Panc1 (cell line): ENCODE measurements around the gene RNU1-4. TPM values are rescaled to one million over a fixed set of nuclear protein-coding genes. Genes with fewer than 3 reads are reported as not detected.
"Not testable (repeated sequence)": the region's sequence is repeated elsewhere in the genome, so short reads cannot be mapped to it uniquely, and the experiment has no call there.

Experiments
- ATAC-seq: fragments of 200-7000 bp; cut with Tn5 transposase; 2 replicates; pipeline ENCODE4 v1.9.1; 2020; ENCODE audit warnings: mild to moderate bottlenecking, moderate library complexity
- BruUV-seq: library from RNA; stranded (reverse); fragments of 400-500 nt; replicated peaks from 2 replicates; lab custom pipeline; 2021; lab: Mats Ljungman, UMichigan
- CTCF ChIA-PET: fragments of 300-600 bp; sonication (Branson Sonifier 250); formaldehyde crosslinking; loops from one replicate; lab custom pipeline; 2022; ENCODE audit warnings: antibody characterized with exemption; lab: Charles Lee
- POLR2A ChIA-PET: fragments of 300-600 bp; sonication (Branson Sonifier 250); formaldehyde crosslinking; loops from one replicate; lab custom pipeline; 2022; ENCODE audit warnings: antibody characterized with exemption; lab: Charles Lee
- DNase-seq: peaks from one replicate; pipeline ENCODE4 v3.0.0-alpha.2; 2010; ENCODE audit warnings: low read depth, low spot score
- H3K27ac ChIP-seq: 2 replicates; pipeline ENCODE4 v1.5.1; 2011; ENCODE audit warnings: mild to moderate bottlenecking, low read length, inconsistent platforms
- H3K27me3 ChIP-seq: fragments of 200-500 bp; sonication (Bioruptor generic); 2 replicates; pipeline ENCODE4 v1.6.0; 2014; ENCODE audit warnings: low read length, inconsistent platforms; ENCODE audit not compliant: control insufficient read depth, insufficient read depth
- H3K36me3 ChIP-seq: fragments of 200-500 bp; sonication (Bioruptor generic); 2 replicates; pipeline ENCODE4 v1.5.1; 2014; ENCODE audit warnings: inconsistent platforms, mild to moderate bottlenecking, low read length, moderate library complexity; ENCODE audit not compliant: control insufficient read depth, insufficient read depth
- H3K4me1 ChIP-seq: 2 replicates; pipeline ENCODE4 v1.5.1; 2011; ENCODE audit warnings: inconsistent platforms, mild to moderate bottlenecking, low read length, moderate library complexity; ENCODE audit not compliant: control insufficient read depth, insufficient read depth
- H3K4me3 ChIP-seq, 2 experiments: 2 replicates each; pipeline ENCODE4 v1.5.1; 2011 to 2012; ENCODE audit warnings: low read depth in 2 of 2, low read length in 2 of 2, mild to moderate bottlenecking in 2 of 2, inconsistent platforms in 1 of 2, moderate library complexity in 1 of 2
- H3K9me3 ChIP-seq: fragments of 200-500 bp; sonication (Bioruptor generic); 2 replicates; pipeline ENCODE4 v1.5.1; 2014; ENCODE audit warnings: low read depth, mild to moderate bottlenecking, inconsistent platforms, low read length, moderate library complexity; ENCODE audit not compliant: control insufficient read depth, insufficient read depth
- in situ Hi-C: cut with HindIII; loops from 2 replicates; pipeline ENCODE4 v1.10.0; 2016; ENCODE audit warnings: low sequenced_read_pairs, low pct_unique_long_range_greater_than_20kb
- intact Hi-C: fragments of 100-400 bp; cut with micrococcal nuclease; formaldehyde crosslinking; loops from one replicate; pipeline ENCODE4 v1.10.0; 2022; ENCODE audit not compliant: unreplicated experiment
- total RNA-seq: library from RNA; stranded (reverse); gene quantifications from one replicate; pipeline ENCODE4 v1.2.1, GENCODE V29; 2021; ENCODE audit not compliant: unreplicated experiment
- TF ChIP-seq, protein P1 (sequence below): fragments of 450-650 bp; IDR thresholded peaks from 2 replicates; pipeline ENCODE4 v1.5.1; 2017; ENCODE audit warnings: mild to moderate bottlenecking

The RNU1-4 gene
- total RNA-seq, 1 experiment from 2014 or later = 1,290 TPM

DNA sequence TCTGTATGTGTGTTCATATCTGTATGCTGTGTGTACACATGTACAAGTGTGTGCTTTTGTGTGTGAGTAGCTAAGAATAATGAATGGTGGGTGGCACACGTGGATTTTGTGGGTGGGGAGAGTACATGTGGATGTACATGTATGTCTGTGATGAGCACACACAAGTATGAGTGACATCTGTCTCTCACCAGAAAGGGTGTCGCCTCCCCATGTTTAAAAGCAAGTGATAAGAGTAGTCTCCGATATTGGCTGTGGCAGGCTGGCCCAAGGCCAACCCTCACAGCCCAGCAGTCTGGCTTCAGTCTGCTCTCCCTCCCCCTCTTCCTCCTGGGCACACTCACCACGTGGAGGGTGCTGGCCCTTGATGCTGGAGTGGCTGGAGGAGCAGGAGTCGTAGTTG is 36.7 kb upstream of the RNU1-4 start:
- H3K36me3 ChIP-seq, POLR2A ChIA-PET, DNase-seq, H3K27me3 ChIP-seq, H3K4me3 ChIP-seq, in situ Hi-C loops, ATAC-seq, CTCF ChIA-PET, BruUV-seq, H3K27ac ChIP-seq, intact Hi-C loops, H3K4me1 ChIP-seq, H3K9me3 ChIP-seq: not testable (repeated sequence)

DNA sequence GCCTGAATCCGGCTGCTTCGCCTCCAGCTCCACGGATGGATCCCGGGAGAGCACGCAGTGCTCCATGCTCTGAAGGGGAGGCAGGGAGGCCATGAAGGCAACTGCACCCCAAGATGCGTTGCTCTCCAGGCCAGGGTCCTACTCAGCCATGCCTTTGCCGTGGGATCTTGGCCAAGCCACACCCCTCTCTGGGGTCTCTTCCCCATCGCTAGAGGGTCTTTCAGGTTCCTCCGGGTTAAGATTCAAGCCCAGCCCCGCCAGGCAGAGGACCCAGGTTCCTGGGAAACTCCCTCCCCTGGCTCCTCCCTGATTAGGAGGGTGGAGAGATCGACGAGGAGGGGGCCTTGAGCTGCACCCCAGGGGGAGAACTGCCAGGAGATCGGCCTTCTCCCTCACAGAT is 36.2 kb upstream of the RNU1-4 start:
- CTCF ChIA-PET, intact Hi-C loops: not testable (repeated sequence)

DNA sequence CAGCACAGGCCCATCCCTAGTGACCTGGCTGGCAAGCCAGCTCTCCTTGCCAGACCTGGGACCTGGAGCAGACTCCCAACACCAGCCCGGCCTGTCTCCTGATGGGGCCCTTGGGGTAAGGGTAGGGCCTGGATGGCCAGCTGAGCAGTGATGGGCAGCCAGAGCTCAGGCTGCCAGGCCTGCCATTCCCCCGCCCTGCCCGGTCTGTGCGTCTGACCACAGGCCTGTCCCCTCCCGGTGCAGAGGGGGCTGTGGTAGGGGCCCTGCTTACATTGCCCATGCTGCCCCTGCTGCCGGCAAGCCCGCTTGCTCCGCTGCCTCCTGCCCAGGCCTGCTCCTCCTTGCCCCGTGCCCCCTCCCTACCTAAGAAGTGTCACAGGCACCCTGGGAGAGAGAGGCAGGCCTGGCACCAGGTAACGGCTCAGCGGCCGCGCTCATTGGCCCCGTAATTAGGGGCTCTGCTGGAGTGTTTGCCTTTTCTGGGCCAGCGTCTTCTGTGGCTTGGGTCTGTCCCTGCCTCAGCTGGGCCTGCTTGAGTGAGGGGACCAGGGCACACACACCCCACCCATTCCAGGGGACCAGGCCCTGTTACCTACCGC is 35.7 kb upstream of the RNU1-4 start:
- H3K4me3 ChIP-seq, H3K27me3 ChIP-seq, BruUV-seq, POLR2A ChIA-PET, DNase-seq, H3K36me3 ChIP-seq, H3K4me1 ChIP-seq, H3K27ac ChIP-seq, H3K9me3 ChIP-seq, in situ Hi-C loops, intact Hi-C loops: not testable (repeated sequence)
- CTCF ChIA-PET = interaction anchor here (0.7 kb wide), 2 partner anchors 14 to 86 kb away, joined by 4 read pairs; no protein-coding TSS in a partner anchor
- ATAC-seq = 0 out of 2 replicates have a peak, but pooled peaks have one; percentile 27

More for the DNA sequence above, 36.2 kb upstream of the RNU1-4 start:
- H3K4me1 ChIP-seq, POLR2A ChIA-PET, H3K27me3 ChIP-seq, BruUV-seq, H3K27ac ChIP-seq, DNase-seq, H3K36me3 ChIP-seq, H3K9me3 ChIP-seq, ATAC-seq, in situ Hi-C loops, H3K4me3 ChIP-seq: not testable (repeated sequence)

DNA sequence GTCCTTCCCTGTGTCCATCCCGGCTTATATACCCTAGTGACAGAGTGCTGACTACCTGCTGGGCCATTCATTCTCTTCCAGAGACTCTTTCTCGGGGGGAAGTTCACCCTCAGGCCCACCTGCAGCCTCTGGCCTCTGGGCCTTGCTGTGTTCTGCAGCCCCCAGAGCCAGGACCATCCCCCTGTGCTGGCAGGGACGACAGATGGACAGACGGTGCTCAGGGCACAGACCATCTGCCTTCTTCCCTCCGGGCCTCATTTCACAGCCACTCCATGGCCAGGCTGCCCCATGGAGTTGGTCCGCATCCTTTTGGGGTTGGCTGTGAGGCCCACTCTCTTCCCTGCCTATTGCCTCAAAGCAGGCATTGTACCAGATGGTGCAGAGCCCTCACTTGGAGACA is 34.0 kb upstream of the RNU1-4 start:
- H3K4me3 ChIP-seq, H3K36me3 ChIP-seq, intact Hi-C loops, ATAC-seq, H3K9me3 ChIP-seq, POLR2A ChIA-PET, H3K27me3 ChIP-seq, DNase-seq, in situ Hi-C loops, BruUV-seq, H3K4me1 ChIP-seq, H3K27ac ChIP-seq: not testable (repeated sequence)
- CTCF ChIA-PET = interaction anchor here (0.6 kb wide), 1 partner anchor 198 kb away, joined by 3 read pairs; no protein-coding TSS in a partner anchor

DNA sequence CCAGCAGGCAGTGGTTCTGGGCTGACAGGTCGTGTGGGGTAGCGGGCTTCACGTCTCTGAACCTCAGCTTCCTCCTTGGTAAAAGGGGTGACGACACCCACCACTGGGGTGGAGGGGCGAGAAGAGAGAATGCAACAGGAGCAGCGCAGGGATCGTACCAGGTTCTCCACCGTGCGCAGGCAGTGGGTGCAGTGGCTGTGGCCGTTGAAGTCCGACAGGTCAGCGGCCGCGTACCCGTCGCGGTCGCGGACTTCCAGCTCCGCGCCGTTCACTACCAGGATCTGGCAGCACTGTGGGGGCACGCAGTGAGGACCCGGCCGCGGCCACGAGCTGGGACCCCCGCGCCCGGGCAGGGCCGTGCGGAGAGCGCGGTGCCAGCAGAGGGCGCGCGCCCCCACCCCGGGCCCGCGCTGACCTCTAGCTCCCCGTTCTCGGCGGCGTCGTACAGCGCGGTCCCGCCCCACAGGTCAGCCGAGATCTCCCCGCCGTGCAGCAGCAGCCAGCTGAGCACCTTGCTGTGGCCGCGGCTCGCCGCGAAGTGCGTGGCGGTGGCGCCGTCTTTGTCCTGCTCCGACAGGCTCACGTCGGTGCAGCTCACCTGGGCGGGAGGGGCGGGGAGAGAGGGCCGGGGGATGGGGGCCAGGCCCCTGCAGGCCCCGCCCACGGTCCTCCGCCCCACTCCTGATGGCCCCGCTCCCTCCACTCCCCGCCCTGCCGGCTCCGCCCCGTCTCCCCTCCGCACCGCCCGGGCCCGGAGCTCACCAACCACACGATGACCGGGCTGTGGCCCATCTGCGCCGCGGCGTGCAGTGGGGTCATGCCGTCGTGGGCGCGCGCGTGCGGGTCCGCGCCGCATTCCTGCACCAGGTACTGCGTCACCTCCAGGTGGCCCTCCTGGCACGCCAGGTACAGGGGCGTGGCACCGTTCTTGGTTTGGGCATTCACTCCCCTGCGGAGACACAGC is 32.9 kb upstream of the RNU1-4 start:
- DNase-seq, H3K27ac ChIP-seq, H3K4me3 ChIP-seq, H3K4me1 ChIP-seq, POLR2A ChIA-PET, BruUV-seq, H3K36me3 ChIP-seq, H3K27me3 ChIP-seq, intact Hi-C loops, in situ Hi-C loops, H3K9me3 ChIP-seq: not testable (repeated sequence)
- ATAC-seq = peak; percentile 47
- TF ChIP-seq, protein P1, sequence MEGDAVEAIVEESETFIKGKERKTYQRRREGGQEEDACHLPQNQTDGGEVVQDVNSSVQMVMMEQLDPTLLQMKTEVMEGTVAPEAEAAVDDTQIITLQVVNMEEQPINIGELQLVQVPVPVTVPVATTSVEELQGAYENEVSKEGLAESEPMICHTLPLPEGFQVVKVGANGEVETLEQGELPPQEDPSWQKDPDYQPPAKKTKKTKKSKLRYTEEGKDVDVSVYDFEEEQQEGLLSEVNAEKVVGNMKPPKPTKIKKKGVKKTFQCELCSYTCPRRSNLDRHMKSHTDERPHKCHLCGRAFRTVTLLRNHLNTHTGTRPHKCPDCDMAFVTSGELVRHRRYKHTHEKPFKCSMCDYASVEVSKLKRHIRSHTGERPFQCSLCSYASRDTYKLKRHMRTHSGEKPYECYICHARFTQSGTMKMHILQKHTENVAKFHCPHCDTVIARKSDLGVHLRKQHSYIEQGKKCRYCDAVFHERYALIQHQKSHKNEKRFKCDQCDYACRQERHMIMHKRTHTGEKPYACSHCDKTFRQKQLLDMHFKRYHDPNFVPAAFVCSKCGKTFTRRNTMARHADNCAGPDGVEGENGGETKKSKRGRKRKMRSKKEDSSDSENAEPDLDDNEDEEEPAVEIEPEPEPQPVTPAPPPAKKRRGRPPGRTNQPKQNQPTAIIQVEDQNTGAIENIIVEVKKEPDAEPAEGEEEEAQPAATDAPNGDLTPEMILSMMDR = peak; percentile 53
- CTCF ChIA-PET = interaction anchor here (0.6 kb wide), 2 partner anchors 18 to 338 kb away, joined by 3 read pairs; no protein-coding TSS in a partner anchor

DNA sequence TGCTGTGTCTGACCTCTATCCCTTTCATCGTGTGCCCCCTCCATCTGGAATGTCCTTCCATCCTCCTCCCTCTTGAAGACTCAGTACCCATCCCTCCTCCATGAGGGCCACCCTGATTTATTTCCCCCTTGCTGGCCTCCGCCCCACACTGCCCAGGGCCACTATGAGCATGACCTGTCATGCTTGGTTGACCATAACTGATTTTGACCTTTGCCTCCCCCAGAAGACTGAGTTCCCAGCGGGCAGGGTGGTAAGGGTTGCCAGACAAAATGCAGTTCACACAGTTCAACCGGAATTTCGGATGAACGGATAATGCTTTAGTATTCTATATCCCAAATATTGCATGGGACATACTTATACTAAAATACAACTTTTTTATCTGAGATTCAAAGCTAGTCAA is 31.6 kb upstream of the RNU1-4 start:
- CTCF ChIA-PET, H3K4me3 ChIP-seq, H3K4me1 ChIP-seq, POLR2A ChIA-PET, H3K36me3 ChIP-seq, H3K9me3 ChIP-seq, H3K27me3 ChIP-seq, ATAC-seq, intact Hi-C loops, H3K27ac ChIP-seq, BruUV-seq, DNase-seq, in situ Hi-C loops: not testable (repeated sequence)
